ENCODE data around the gene SERTAD4.

The SERTAD4 gene

DNA sequence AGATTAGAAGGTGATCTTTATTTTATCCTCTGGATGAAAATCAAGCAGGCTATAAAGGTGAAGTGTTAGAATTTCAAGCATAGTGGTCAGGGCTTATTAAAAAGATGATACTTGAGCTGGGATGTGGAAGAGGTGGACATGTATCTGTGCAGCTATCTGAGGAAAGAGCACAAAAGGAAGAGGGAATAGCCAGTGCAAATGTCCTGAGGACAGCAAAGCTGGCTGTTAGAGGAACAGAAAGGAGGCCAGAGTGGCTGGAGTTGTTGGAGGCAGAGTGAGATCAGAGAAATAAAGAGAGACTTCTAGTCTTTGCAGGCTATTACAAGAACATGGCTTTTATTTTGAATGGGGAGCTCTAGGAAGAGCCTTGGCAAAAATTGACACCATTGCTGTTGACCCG, 4.4 kb upstream of the SERTAD4 start:
- no peak overlapping the region for H3K9ac ChIP-seq (ENCODE audit: low read length)
- H3K79me1 ChIP-seq (ENCODE audit: low read length): peaks cover 3% of the 10 kb centered on the region
- H2BK120ac ChIP-seq (ENCODE audit: insufficient read depth, low read length, poor library complexity): no peak overlapping the region
- H3K36me3 ChIP-seq (ENCODE audit: control insufficient read depth in 1 of 2, insufficient read depth in 2 of 2, low read length in 2 of 2): no peaks in the 10 kb centered on the region
- H3K27me3 ChIP-seq (ENCODE audit: insufficient read depth, low read length): peaks cover 2% of the 10 kb centered on the region
- H2BK5ac ChIP-seq (ENCODE audit: low read depth, low read length, poor library complexity): no peak overlapping the region
- no peak overlapping the region for H3K4me2 ChIP-seq (ENCODE audit: low read length)
- H2BK12ac ChIP-seq (ENCODE audit: low read length): no peak overlapping the region
- no peak overlapping the region for H3K23ac ChIP-seq (ENCODE audit: low read length)
- H2AFZ ChIP-seq (ENCODE audit: insufficient read depth, low read length, poor library complexity): no peak overlapping the region
- H3K27ac ChIP-seq (ENCODE audit: low read depth, low read length): no peak overlapping the region
- H2AK5ac ChIP-seq (ENCODE audit: low read length): no peak overlapping the region
- no peak overlapping the region for H3K4ac ChIP-seq (ENCODE audit: low read depth, low read length)
- H3K9me3 ChIP-seq (ENCODE audit: insufficient read depth, low read depth, low read length): no peaks in the 10 kb centered on the region
- no peak overlapping the region for H3K14ac ChIP-seq (ENCODE audit: low read length)
- no peak overlapping the region for H4K8ac ChIP-seq (ENCODE audit: low read depth, low read length)
- peaks cover 3% of the 10 kb centered on the region for H3K79me2 ChIP-seq (ENCODE audit: control insufficient read depth, insufficient read depth, low read length, poor library complexity)
- H4K12ac ChIP-seq (ENCODE audit: low read depth, low read length): no peak overlapping the region
- no peak overlapping the region for H3K18ac ChIP-seq (ENCODE audit: low read length)
- H3K4me3 ChIP-seq (ENCODE audit: low read depth, low read length): no peak overlapping the region
- H3K4me1 ChIP-seq (ENCODE audit: control insufficient read depth in 1 of 2, insufficient read depth in 2 of 2, low read length in 2 of 2): no peaks in the 10 kb centered on the region
- no CpG with 5 or more reads among the region's 1 CpG for WGBS (ENCODE audit: extremely low coverage, insufficient coverage, insufficient read length)
- no peak overlapping the region for H4K91ac ChIP-seq (ENCODE audit: low read depth, low read length)
- DNase-seq: no peak

DNA sequence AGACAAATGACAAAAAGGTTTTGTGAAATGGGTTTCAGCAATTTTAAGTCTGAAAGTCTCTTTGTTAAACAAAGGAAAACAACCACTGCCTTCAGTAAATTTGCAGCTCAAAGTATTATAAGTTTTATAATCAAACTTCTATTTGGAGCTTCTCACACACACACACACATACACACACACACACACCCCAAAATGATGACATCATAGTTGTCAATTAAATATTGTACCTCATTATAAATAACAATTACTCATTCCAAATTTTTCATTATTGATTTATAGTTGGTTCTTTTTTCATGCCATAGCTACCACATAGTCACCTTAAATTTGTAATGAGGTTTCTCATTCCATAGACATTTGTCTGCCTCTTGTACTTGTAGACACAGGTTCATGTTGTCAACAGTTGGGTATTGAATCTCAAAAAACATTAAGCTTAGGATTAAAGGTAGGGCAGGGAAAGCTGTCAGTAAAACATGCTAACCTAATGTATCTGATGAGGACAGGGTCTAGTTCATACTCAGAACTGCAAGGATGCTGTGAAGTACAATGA, 2.4 kb upstream of the SERTAD4 start:
- Histone ChIP-seq H2BK12ac (ENCODE audit: low read length) (no peak overlapping the region), H3K4ac (ENCODE audit: low read depth, low read length) (no peak overlapping the region), H3K9ac (ENCODE audit: low read length) (no peak overlapping the region), H3K4me3 (ENCODE audit: low read depth, low read length) (no peak overlapping the region), H3K4me2 (ENCODE audit: low read length) (no peak overlapping the region), H4K8ac (ENCODE audit: low read depth, low read length) (no peak overlapping the region), H2BK120ac (ENCODE audit: insufficient read depth, low read length, poor library complexity) (no peak overlapping the region), H3K27ac (ENCODE audit: low read depth, low read length) (no peak overlapping the region), H2AFZ (ENCODE audit: insufficient read depth, low read length, poor library complexity) (no peak overlapping the region), H3K79me1 (ENCODE audit: low read length) (peaks cover 9% of the 10 kb centered on the region), H2AK5ac (ENCODE audit: low read length) (no peak overlapping the region), H4K91ac (ENCODE audit: low read depth, low read length) (no peak overlapping the region), H3K23ac (ENCODE audit: low read length) (no peak overlapping the region), H3K18ac (ENCODE audit: low read length) (no peak overlapping the region), H3K36me3 (ENCODE audit: control insufficient read depth in 1 of 2, insufficient read depth in 2 of 2, low read length in 2 of 2) (peaks cover 0 to 2% of the 10 kb centered on the region in 2 experiments), H3K79me2 (ENCODE audit: control insufficient read depth, insufficient read depth, low read length, poor library complexity) (peaks cover 8% of the 10 kb centered on the region), H3K27me3 (ENCODE audit: insufficient read depth, low read length) (peaks cover 2% of the 10 kb centered on the region), H2BK5ac (ENCODE audit: low read depth, low read length, poor library complexity) (no peak overlapping the region), H3K9me3 (ENCODE audit: insufficient read depth, low read depth, low read length) (no peaks in the 10 kb centered on the region), H4K12ac (ENCODE audit: low read depth, low read length) (no peak overlapping the region), H3K14ac (ENCODE audit: low read length) (no peak overlapping the region), H3K4me1 (ENCODE audit: control insufficient read depth in 1 of 2, insufficient read depth in 2 of 2, low read length in 2 of 2) (peaks cover 0 to 6% of the 10 kb centered on the region in 2 experiments)
- no peak for DNase-seq

DNA sequence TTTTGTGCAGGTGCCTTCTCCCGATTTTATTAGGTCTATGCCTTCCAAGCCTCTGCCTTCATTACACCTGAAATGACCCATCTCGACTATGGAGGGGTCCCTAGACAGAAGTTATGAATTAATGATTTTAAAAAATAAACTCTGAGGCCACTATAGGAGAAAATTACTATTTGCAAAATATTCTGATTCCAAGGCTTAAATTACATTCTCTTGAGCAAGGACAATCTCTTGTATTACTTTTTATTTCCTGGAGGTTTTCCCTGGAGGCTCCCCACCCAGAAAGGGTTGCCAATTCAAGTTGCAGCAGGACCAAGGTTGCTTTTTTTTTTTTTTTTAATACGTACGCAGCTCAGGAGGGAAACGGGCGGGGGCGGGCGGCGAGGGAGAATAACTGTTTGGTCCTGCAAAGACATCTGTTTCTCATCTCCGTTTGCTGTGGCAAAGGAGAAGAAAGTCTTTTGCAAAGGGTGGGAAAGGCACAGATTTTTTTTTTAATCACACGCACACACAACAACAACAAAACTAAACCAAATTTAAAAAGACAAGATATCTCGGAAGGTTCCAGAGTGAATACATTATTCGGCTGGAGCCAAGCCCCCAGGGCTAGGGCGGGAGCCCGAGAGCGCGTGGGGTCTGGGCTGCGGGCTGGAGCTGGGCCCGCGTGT, 618 bp upstream of the SERTAD4 start:
- peak in 1 of 2 donors; percentile 60 for DNase-seq
- Histone ChIP-seq H3K27ac (ENCODE audit: low read depth, low read length) (peak overlapping the region; percentile 81), H2BK5ac (ENCODE audit: low read depth, low read length, poor library complexity) (peak overlapping the region; percentile 86), H2BK12ac (ENCODE audit: low read length) (peak overlapping the region; percentile 45), H2BK120ac (ENCODE audit: insufficient read depth, low read length, poor library complexity) (peak overlapping the region; percentile 36), H3K9me3 (ENCODE audit: insufficient read depth, low read depth, low read length) (no peaks in the 10 kb centered on the region), H3K18ac (ENCODE audit: low read length) (no peak overlapping the region), H3K4me3 (ENCODE audit: low read depth, low read length) (peak overlapping the region; percentile 64), H3K14ac (ENCODE audit: low read length) (no peak overlapping the region), H4K8ac (ENCODE audit: low read depth, low read length) (no peak overlapping the region), H2AFZ (ENCODE audit: insufficient read depth, low read length, poor library complexity) (peak overlapping the region; percentile 55), H3K79me1 (ENCODE audit: low read length) (peaks cover 12% of the 10 kb centered on the region), H3K23ac (ENCODE audit: low read length) (no peak overlapping the region), H2AK5ac (ENCODE audit: low read length) (no peak overlapping the region), H3K4me2 (ENCODE audit: low read length) (peak overlapping the region; percentile 81), H4K12ac (ENCODE audit: low read depth, low read length) (no peak overlapping the region), H3K79me2 (ENCODE audit: control insufficient read depth, insufficient read depth, low read length, poor library complexity) (peaks cover 8% of the 10 kb centered on the region), H3K4me1 (ENCODE audit: control insufficient read depth in 1 of 2, insufficient read depth in 2 of 2, low read length in 2 of 2) (peaks cover 4 to 11% of the 10 kb centered on the region in 2 experiments), H3K27me3 (ENCODE audit: insufficient read depth, low read length) (peaks cover 2% of the 10 kb centered on the region), H3K36me3 (ENCODE audit: control insufficient read depth in 1 of 2, insufficient read depth in 2 of 2, low read length in 2 of 2) (peaks cover 2 to 3% of the 10 kb centered on the region in 2 experiments), H3K9ac (ENCODE audit: low read length) (no peak overlapping the region), H4K91ac (ENCODE audit: low read depth, low read length) (no peak overlapping the region), H3K4ac (ENCODE audit: low read depth, low read length) (no peak overlapping the region)
- no CpG with 5 or more reads among the region's 20 CpGs for WGBS (ENCODE audit: extremely low coverage, insufficient coverage, insufficient read length)

DNA sequence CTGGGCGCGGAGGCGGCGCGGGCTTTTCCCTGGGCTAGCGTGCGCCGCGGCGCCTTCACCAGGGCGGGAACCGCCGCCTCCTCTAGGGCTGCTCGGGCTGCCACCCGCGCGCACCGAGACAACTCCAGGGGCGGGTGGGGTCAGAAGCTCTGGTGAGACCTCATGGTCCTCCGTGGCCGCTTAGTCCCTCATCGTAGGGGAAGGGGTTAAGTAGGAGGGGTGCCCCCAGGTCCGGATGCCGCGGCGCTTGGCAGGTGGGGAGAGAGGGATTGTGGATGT, 559 bp downstream of the SERTAD4 start:
- Histone ChIP-seq H3K23ac (ENCODE audit: low read length) (no peak overlapping the region), H4K12ac (ENCODE audit: low read depth, low read length) (peak overlapping the region; percentile 73), H2AFZ (ENCODE audit: insufficient read depth, low read length, poor library complexity) (peak overlapping the region; percentile 66), H3K36me3 (ENCODE audit: control insufficient read depth in 1 of 2, insufficient read depth in 2 of 2, low read length in 2 of 2) (peaks cover 6 to 7% of the 10 kb centered on the region in 2 experiments), H2BK12ac (ENCODE audit: low read length) (peak overlapping the region; percentile 33), H3K18ac (ENCODE audit: low read length) (peak overlapping the region; percentile 100), H3K9ac (ENCODE audit: low read length) (peak overlapping the region; percentile 93), H2BK5ac (ENCODE audit: low read depth, low read length, poor library complexity) (peak overlapping the region; percentile 94), H2BK120ac (ENCODE audit: insufficient read depth, low read length, poor library complexity) (peak overlapping the region; percentile 99), H3K4me1 (ENCODE audit: control insufficient read depth in 1 of 2, insufficient read depth in 2 of 2, low read length in 2 of 2) (peaks cover 7 to 14% of the 10 kb centered on the region in 2 experiments), H4K8ac (ENCODE audit: low read depth, low read length) (peak overlapping the region; percentile 95), H3K4me2 (ENCODE audit: low read length) (peak overlapping the region; percentile 87), H3K27ac (ENCODE audit: low read depth, low read length) (peak overlapping the region; percentile 89), H3K27me3 (ENCODE audit: insufficient read depth, low read length) (peaks cover 2% of the 10 kb centered on the region), H3K4me3 (ENCODE audit: low read depth, low read length) (peak overlapping the region; percentile 97), H3K4ac (ENCODE audit: low read depth, low read length) (peak overlapping the region; percentile 87), H2AK5ac (ENCODE audit: low read length) (peak overlapping the region; percentile 91), H3K79me1 (ENCODE audit: low read length) (peaks cover 12% of the 10 kb centered on the region), H4K91ac (ENCODE audit: low read depth, low read length) (peak overlapping the region; percentile 74), H3K79me2 (ENCODE audit: control insufficient read depth, insufficient read depth, low read length, poor library complexity) (peaks cover 8% of the 10 kb centered on the region), H3K14ac (ENCODE audit: low read length) (peak overlapping the region; percentile 94), H3K9me3 (ENCODE audit: insufficient read depth, low read depth, low read length) (no peaks in the 10 kb centered on the region)
- no CpG with 5 or more reads among the region's 26 CpGs for WGBS (ENCODE audit: extremely low coverage, insufficient coverage, insufficient read length)
- peak in 1 of 2 donors; percentile 53 for DNase-seq
